DND-41 (cell line): Measurements from ENCODE around the gene ZNF134.

Source experiments
- CTCF ChIP-seq: IDR thresholded peaks from 2 replicates; pipeline ENCODE4 v1.5.1; 2012; ENCODE audit warnings: borderline replicate concordance, low read length, moderate library complexity, mild to moderate bottlenecking; ENCODE audit not compliant: poor library complexity, severe bottlenecking; ENCODE audit errors: extremely low read depth
- EZH2 ChIP-seq: IDR thresholded peaks from 3 replicates; pipeline ENCODE4 v1.6.1; 2012; ENCODE audit warnings: borderline replicate concordance, low read depth, mild to moderate bottlenecking, moderate library complexity, low read length, inconsistent platforms; ENCODE audit not compliant: severe bottlenecking

DNA sequence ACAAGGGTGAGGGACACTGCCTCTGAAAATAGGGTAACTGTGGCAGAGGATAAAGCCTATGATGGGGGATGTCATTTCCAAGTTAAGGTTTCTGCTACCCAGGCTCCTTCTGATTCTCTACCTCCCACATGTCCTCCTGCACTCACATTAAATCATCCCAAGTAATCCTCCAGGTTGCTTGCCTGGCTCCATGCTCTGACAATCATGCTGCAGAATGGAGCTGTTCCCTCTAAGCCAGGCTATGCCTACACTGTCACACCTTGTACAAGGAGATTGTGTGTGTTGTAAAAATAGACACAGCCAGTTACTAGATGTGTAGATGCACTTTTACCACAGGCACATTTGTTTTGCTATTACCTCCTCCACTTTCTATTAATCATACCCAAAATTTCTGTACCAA, 43.3 kb upstream of the ZNF134 start:
- TF ChIP-seq CTCF = no peak
- TF ChIP-seq EZH2 = no peak
